Right renal cortex interstitium (tissue), 3 donors: ENCODE data around the gene TOMM40L. TPM values are rescaled to one million over a fixed set of nuclear protein-coding genes. Genes with fewer than 3 reads are reported as not detected.

ENCODE experiments used
- DNase-seq, 3 donors: peaks; one replicate each; pipeline ENCODE4 v3.0.0-alpha.2; 2013; ENCODE audit warnings: low read depth in 3 of 3, low spot score in 2 of 3
- polyA plus RNA-seq, 3 donors: library from polyadenylated mRNA; unstranded; fragments of 120-200 nt; gene quantifications; one replicate each; pipeline ENCODE4 v1.2.1, GENCODE V29; 2013; ENCODE audit not compliant: insufficient read length in 3 of 3

TOMM40L gene
- 10 to 100 TPM; 15.9 to 16.7 (median 16.4) TPM for polyA plus RNA-seq

DNA sequence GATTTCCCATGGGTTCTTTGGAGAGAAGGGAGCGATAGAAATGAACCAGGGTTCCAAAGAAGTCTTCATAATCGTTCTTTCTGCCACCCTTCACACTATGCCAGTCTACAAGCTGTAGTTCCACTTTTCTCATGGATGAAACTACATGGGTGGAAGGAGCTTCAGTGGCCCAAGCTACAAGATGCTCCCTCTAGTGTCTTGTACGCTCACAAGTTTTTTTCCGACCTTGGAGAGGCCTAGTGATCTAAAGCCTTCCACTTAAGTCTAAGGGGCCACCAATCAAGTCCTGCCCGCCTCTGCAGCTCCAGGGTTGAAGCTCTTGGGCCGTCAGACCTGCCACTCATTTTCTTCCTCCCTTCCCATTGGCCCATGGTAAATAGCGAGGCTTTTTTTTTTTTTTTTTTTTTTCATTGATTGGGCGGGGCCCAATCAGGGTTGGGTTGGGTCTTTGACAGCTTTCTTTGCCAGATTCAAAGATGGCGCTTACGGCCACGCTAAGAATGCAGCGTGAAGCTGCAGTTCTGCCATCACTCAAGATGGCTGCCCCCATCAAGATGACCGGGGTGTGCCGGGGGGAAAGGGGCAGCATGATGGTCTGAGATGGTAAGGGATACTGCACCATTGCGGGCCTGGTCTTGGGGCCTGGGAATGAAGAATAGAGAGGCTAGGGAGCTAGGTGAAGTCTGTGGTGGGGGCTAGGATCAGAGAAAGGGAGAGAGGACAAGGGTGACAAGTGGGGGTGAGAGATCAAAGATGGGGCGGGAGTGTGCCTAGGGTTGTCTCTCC, at the start of gene TOMM40L:
Gene TOMM40L (plus strand): TSS at position 527 of the 786 bp plus-strand sequence. CDS start 430 bp downstream, outside the sequence.
- DNase-seq, result peak; percentile 90 to 95 (median 95)

GRCh38 chr1:161176468-161177111, 49.3 kb upstream of the TOMM40L start:
- DNase-seq, result no peak

GRCh38 chr1:161177112-161177935, 48.5 kb upstream of the TOMM40L start, which contains the start of gene B4GALT3:
Gene B4GALT3, minus strand, starts transcription at chr1:161177507. Its CDS starts 1,447 bp downstream, at chr1:161176060.
- no peak for DNase-seq

DNA sequence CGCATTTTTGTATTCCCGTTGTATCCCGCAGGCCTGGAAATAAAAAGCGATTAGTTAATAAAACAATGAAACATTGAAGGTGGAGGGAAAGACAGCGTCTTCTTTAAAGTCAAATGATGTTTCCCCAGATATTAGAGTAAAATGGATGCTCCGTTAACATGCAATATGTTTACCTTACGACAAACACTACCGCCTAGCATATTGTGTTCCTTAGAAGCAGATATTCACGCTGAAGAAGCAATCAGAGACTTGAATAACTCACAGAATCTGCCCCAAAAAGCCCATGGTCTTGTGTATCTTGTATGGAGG, 48.0 kb upstream of the TOMM40L start:
- no peak for DNase-seq

DNA sequence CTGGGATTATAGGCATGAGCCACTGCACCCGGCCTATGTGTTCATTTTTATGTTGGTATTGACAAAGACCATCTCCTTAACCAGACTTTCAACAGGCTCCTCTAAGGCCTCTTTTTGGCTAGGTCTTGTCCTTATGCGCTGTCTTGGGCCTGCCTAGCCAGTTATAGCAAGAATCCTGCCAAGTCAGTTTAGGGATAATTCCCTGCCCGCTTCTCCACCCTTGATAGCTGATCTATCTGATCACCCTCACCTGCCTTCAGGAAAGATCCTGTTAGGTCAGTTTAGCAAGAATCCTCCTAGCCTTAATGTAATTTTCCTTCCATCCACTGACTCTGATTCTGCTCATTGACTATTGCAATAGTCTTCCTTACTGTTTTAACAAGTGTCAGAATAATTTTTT, 46.2 kb upstream of the TOMM40L start:
- DNase-seq, result no peak

- no peak for DNase-seq
These were observed 45.2 kb upstream of the TOMM40L start for GRCh38 chr1:161180639-161181038.

GRCh38 chr1:161182214-161182613, 43.6 kb upstream of the TOMM40L start:
- no peak for DNase-seq

- DNase-seq, result no peak
These were observed 40.6 kb upstream of the TOMM40L start for GRCh38 chr1:161185282-161185682.

DNA sequence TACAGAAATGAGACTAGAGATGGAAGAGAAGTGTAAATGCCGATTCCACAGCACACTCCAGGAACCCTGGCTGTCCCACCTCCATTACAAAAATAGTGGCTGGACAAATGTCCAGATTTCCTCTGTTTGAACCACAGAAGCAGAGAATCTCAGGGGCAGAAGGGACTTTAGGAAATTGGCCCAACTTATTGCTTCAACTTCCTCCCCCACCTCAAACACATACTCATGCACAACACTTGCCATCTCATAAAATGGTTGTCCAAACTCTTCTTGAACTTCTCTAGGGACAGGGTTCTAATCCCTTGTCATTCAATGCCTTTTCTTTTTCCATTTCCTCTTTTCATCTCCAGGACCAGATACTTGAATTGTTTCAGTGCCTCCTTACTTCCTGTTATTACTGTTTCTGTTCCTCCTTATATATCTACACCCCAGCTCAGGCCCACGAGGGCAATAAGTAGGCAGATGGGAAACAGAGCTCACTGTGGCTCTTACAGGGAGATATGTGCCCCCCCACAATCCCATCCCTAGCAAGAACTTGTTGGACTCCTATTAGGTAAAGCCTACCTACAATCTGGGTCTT, 40.0 kb upstream of the TOMM40L start:
- no peak for DNase-seq

- no peak for DNase-seq
These were observed 38.5 kb upstream of the TOMM40L start for GRCh38 chr1:161187311-161187710.

GRCh38 chr1:161188381-161188780, 37.5 kb upstream of the TOMM40L start:
- no peak for DNase-seq

- no peak for DNase-seq
These were observed 36.8 kb upstream of the TOMM40L start for GRCh38 chr1:161189036-161189435.

GRCh38 chr1:161190962-161191521, 34.8 kb upstream of the TOMM40L start:
- DNase-seq, result no peak

DNA sequence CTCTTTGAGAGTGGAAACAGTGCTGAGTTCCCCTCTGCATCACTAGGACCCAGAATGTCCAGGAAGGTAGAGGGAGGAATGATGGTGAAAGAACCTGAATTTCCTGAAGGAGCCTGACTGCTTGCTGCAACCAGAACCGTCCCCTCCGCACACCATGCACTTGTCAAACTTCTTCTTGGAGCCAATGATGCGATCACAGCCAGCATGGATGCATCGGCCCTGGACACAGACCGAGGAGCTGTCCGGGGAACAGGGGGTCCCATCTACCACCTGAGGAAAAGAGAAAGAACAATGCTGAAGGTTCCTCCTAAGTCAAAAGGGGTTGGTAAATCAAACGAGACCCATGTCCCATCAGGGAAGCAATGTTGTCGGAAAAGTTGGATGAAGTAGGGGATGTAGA, 33.9 kb upstream of the TOMM40L start:
- no peak for DNase-seq

DNA sequence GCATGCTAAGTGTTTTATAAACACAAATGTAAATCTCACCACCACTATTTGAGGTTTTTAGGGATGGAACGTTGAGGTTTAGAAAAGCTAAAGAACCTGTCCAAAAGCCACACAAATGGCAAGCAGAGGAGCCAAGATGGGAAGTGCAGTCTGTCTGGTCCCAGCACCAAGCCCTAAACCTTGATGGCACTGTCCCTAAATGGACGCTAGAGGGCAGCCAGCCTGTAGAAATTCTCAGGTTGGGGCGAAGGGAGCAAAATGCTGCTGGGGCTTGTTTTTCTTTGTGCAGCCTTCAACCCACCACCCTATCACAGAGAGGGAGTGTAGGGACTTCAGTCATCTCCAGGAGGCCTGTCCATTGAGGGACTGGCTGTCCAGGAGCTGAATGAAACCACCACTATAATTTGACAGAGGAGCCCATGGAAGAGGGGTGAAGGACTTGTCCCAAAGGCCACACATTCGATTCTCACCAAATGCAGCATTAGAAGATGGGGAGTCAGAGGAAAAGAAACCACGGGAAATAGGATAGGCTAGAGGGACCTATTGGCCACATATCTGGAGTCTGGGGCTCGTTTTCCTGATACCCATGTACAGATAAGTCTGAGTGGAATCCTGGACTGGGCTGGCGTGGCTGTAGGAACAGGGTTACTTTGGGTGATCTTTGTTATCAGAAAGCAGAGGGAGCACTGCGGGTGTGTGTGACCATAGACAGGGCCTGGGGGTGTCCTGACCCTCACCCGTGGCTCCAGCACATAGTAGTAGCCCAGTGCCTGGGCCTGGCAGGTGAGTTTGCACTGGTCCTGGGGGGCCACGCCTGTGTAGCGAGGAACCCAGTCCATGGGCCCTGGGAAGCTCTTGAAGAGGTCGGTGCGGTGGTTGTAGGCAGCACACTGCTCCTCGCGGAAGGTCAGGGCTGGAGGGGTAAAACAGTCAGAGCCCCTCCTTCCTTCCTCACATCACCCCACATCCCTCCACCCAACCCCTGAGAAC, 33.1 kb upstream of the TOMM40L start:
- no peak for DNase-seq

DNA sequence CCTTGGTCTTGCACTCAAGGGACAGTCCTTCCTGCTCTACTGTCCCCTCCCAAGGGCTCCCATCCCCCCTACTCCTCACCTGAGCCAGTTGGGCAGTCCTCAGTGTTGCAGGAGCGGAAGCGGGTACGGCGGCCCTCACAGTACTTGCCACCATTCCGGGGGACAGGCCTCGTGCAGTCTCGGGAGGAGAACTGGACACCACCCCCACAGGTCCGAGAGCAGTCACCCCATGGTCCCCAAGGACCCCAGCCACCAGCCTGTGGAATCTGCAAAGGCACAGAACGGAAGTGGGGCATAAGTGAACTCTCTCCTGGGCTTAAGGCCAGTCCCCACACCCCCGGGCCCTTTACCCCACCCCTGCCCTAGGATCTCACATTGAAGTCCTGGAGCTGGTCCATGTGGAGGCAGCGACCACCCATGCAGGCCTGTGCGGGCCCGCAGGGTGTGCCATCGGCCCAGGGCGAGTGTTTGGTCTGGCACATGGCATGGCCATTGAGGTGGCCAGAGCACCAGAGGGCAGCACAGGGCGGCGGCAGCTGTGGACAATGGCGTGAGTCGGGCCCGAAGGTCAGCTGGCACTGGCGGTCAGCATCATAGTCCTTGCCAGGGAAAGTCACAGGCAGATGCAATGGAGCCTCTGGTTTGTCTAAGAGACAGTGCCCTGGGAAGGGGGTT, 32.2 kb upstream of the TOMM40L start:
- no peak for DNase-seq

GRCh38 chr1:161195171-161195570, 30.7 kb upstream of the TOMM40L start:
- no peak for DNase-seq

DNA sequence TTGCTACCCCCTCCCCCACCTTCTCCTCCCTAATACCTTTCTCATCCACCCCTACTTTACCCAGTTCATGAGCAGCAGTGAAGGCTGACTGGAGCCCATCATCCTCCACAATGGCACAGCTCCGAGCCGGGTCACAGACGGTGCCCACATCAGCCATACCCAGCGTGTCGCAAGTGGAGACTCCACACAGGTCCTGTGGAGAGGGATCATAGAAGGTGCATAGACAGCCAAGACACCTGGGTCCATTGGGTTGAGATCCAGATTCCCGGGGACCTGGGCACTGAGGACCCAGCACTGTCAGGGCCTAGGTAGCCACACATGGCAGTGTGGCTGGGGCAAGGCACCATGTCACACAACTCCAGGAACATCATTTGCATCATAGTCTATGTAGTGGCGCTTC, 29.7 kb upstream of the TOMM40L start:
- DNase-seq, result no peak
